HG03159 (cell line): ENCODE measurements around the gene STARD13.

Source experiments
- ATAC-seq: cut with Tn5 transposase; IDR thresholded peaks from one replicate; pipeline ENCODE4 v1.9.1; 2021; ENCODE audit warnings: mild to moderate bottlenecking, moderate library complexity; ENCODE audit not compliant: unreplicated experiment

Gene STARD13

GRCh38 chr13:33285420-33286124 is at the start of gene STARD13:
TSS of gene STARD13 (minus strand) at chr13:33285755. CDS start at chr13:33285638, 117 bp downstream.
- peak; percentile 59 for ATAC-seq

- ATAC-seq: no peak
These were observed 49.3 kb upstream of the STARD13 start for GRCh38 chr13:33334831-33335230.

GRCh38 chr13:33331962-33332361 is 46.4 kb upstream of the STARD13 start:
- ATAC-seq: no peak

GRCh38 chr13:33330483-33330882 is 44.9 kb upstream of the STARD13 start:
- no peak for ATAC-seq

- no peak for ATAC-seq
These were observed 43.1 kb upstream of the STARD13 start for GRCh38 chr13:33328701-33329100.

GRCh38 chr13:33326723-33327122 is 41.2 kb upstream of the STARD13 start:
- no peak for ATAC-seq

GRCh38 chr13:33326246-33326645 is 40.7 kb upstream of the STARD13 start:
- ATAC-seq: no peak

GRCh38 chr13:33323801-33324510 is 38.4 kb upstream of the STARD13 start:
- ATAC-seq: no peak

- ATAC-seq: no peak
These were observed 37.6 kb upstream of the STARD13 start for GRCh38 chr13:33322965-33323668.

GRCh38 chr13:33322543-33322809 is 36.9 kb upstream of the STARD13 start:
- ATAC-seq: no peak

- no peak for ATAC-seq
These were observed 36.4 kb upstream of the STARD13 start for GRCh38 chr13:33321686-33322542.

GRCh38 chr13:33319859-33320258 is 34.3 kb upstream of the STARD13 start:
- ATAC-seq: no peak

GRCh38 chr13:33318744-33319143 is 33.2 kb upstream of the STARD13 start:
- no peak for ATAC-seq

GRCh38 chr13:33318037-33318436 is 32.5 kb upstream of the STARD13 start:
- no peak for ATAC-seq

- no peak for ATAC-seq
These were observed 31.3 kb upstream of the STARD13 start for GRCh38 chr13:33316890-33317289.

- no peak for ATAC-seq
These were observed 27.9 kb upstream of the STARD13 start for GRCh38 chr13:33313504-33313903.

- ATAC-seq: no peak
These were observed 27.3 kb upstream of the STARD13 start for GRCh38 chr13:33312861-33313212.

GRCh38 chr13:33312150-33312860 is 26.8 kb upstream of the STARD13 start:
- ATAC-seq: no peak

GRCh38 chr13:33311040-33311439 is 25.5 kb upstream of the STARD13 start:
- no peak for ATAC-seq

- no peak for ATAC-seq
These were observed 24.9 kb upstream of the STARD13 start for GRCh38 chr13:33310245-33311038.
